GM21515 (cell line): ENCODE results near the gene S1PR5.

Source experiments
- ATAC-seq: cut with Tn5 transposase; IDR thresholded peaks from one replicate; pipeline ENCODE4 v1.9.1; 2021; ENCODE audit not compliant: unreplicated experiment

The S1PR5 gene

DNA sequence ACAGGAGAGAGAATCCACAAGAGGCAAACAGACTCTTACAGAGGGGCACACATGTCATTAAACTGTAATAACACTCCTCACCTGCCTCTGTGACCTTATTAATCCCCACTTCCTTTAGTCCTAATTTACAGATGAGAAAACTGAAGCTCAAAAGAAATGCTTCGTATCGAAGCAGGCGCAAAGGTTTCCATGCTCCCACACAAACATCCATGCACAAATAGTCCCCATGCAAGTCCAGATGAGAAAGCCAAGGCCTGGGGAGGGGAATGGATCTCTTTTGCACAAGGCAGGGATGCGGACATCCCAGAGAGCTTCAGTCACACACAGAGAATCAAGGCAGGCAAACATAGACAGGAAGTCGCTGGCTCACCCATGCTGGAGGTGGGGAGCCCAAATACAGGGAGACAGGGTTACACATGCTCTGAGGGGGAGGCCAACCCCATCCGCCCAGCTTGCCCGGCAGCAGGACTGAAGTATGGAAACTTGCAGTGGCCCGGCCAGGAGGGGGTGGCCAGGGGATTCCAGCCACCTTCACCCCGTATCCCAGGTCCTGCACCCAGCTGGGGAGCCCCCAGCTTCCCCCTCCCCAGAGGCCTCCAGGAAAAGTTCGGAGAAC lies 468 bp downstream of the S1PR5 start:
- no peak for ATAC-seq

DNA sequence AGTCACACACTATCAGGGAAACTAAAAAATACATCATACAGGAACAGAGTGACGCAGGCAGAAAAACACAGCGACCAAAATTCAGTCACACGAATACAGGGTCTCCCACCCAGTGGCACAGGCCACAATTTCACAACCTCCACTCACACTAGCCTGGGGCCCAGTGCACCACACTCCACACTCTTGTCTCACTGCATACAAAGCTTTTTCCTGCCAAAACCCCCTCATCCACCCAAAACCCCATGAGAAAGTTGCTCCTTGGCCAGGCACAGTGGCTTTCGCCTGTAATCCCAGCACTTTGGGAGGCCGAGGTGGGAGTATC lies 1.2 kb downstream of the S1PR5 start:
- ATAC-seq = no peak

DNA sequence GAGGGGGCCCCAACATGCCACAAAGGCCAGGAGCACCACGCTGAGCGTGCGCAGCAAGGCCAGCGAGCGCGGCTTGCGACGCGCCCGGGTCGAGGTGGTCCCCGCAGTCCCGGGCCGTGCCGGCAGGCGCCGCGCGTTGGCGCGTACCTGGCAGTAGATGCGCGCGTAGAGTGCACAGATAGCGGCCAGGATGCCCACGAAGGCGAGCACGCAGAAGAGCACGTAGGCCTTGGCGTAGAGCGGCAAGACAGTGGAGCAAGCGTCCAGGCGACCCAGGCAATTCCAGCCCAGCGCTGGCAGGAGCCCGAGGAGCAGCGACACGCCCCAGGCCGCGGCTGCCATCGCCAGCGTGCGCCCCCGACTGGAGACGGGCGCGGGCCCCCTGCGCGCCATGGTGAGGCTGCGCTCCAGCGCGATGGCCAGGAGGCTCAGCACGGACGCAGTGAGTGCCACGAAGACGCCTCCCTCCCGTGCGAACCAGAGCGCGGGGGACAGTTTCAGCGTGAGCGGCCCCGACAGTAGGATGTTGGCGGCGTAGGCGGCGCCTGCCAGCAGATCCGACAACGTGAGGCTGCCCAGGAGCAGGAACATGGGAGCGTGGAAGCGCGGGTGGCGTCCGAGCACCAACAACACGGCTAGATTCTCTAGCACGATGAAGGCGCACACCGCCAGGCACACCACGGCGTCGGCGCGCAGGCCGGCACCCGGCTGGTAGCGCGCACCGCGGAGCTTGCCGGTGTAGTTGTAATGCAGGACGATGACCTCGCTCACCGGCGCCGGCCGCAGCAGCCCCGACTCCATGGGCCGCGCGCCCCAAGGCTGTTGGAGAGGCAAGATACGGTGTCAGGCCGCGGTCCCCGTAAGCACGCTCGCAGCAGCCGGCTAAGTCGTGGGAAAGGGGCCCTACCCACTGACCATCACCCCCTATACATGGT lies 2.8 kb downstream of the S1PR5 start:
- no peak for ATAC-seq

DNA sequence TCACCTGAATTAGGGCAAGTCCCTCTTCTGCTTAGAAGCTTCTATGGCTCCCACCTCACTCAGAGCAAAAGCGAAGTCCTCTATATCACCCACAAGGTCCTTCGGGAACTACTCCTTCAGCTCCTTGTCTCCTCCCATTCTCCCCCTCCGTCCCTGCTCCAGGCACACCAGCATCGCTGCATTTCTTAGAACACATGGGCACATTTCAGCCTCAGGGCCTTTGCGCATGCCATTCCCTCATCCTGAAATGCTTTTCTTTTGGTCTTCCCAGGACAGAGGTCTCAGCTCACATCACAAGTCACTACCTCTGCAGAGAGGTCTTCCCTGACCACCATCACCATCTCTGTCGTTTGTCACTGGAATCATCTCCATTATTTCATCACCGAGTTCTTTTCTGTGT lies 4.0 kb downstream of the S1PR5 start:
- ATAC-seq = no peak

DNA sequence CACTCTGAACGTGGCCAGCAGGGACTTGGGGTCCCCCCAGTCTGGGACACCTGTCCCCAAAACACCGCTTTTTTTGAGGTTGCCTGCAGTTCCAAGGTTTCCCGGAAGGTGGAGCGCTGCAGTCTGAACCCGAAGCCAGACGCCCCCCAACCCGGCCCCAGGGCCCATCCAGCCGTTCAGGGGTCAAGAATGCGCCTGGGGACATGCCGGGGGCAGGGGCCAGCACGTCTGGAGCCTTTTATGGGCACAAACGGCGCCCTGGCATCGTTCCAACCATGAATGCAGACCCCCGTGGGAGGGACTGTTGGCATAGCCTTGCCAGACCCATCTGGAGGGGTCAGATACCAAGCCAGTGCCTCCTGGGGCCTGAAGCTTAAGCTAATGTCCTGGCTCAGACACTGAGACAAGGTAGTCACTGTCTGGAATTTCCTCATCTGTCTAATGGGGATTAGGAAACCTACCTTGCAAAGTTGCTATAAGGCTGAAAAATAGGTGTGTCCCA lies 6.9 kb downstream of the S1PR5 start:
- no peak for ATAC-seq

DNA sequence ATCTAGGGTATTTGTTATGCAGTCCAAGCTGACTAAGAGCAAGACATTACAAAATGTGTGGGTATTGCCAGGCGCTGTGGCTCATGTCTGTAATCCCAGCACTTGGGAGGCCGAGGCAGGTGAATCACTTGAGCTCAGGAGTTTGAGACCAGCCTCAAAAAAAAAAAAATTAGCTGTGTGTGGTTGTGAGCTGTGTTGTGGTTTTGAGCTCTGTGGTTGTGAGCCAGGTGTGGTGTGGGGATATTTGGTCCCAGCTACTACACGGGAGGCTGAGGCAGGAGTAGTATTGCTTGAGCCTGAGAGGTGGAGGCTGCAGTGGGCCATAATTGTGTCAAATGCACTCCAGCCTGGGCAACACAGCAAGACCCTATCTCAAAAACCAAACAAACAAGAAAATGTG lies 8.5 kb downstream of the S1PR5 start:
- no peak for ATAC-seq

DNA sequence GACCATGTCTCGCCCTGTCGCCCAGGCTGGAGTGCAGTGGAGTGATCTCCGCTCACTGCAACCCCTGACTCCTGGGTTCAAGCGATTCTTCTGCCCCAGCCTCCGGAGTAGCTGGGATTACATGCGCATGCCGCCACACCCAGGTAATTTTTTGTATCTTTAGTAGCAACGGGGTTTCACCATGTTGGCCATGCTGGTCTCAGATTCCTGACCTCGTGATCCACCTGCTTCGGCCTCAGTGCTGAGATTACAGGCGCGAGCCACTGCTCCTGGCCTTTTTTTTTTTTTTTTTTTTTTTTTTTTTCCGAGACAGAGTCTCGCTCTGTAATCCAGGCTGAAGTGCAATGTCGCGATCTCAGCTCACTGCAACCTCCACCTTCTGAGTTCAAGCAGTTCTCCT lies 9.2 kb downstream of the S1PR5 start:
- ATAC-seq = no peak

DNA sequence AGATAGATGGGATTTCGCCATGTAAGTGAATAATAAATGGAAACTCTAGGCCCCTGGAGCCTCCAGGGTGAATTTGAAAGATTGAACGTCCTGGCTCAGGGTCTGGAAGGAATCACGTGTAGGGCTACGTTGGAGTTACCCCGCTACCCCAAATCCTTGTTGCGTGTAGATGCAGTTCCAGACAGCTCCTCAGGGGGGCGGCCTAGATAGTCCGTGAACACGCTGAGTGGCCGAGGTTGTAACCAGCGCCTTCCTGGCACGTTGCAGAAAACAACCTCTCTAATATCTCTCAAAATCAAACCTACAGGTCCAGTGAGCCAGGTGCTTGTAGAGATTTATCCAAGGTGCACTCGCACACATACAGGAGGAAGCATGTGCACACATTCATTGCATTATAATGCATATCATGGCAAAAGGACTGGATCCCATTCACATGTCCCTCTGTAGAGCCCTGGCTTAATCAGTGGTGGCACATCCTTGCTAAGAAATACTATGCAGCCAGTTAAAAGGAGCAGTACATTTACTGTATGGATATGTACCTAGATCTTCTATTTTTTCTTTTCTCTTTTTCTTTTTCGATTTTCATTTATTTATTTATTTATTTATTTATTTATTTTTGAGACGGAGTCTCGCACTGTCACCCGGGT lies 11.5 kb downstream of the S1PR5 start:
- ATAC-seq = no peak

DNA sequence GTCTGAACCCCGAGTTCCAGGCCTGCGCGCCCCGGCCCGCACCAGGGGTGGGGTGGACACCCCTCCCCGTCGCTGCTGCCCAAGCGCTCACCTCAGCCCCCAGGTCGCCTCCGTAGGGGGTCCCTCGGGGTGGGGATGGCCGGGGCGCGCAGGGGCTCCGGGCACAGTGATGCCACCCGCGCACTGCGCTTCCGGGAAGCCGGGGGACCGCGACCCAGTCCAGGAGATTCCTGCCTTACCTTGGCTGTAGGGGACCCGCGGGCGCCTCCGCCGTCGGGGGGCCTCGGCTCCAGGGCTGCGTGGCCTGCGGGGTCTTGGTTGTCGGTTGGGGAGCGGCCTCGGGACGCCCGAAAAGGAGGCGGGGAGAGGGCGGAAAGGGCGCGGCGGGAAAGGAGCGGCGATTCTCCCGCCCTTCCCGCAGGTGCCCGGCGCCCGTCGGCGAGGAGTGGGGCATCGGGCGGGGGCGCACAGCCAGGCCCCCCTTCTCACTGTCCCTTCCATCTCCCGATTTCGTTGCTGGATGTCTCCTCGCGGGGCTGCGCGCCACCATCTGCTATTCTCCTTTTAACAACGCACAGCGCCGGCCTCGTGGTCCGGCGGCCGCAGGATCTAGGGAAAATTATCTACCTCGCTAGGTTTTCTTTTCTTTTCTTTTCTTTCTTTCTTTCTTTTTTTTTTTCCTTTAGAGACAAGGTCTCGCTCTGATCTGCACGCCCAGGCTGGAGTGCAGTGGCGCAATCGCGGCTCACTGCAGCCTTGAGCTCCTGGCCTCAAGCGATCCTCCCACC lies 14.1 kb downstream of the S1PR5 start, which contains the start of gene KEAP1:
TSS of gene KEAP1 (minus strand) at position 355 of the 788 bp plus-strand sequence. CDS start 3,323 bp downstream, outside the sequence.
- no peak for ATAC-seq

DNA sequence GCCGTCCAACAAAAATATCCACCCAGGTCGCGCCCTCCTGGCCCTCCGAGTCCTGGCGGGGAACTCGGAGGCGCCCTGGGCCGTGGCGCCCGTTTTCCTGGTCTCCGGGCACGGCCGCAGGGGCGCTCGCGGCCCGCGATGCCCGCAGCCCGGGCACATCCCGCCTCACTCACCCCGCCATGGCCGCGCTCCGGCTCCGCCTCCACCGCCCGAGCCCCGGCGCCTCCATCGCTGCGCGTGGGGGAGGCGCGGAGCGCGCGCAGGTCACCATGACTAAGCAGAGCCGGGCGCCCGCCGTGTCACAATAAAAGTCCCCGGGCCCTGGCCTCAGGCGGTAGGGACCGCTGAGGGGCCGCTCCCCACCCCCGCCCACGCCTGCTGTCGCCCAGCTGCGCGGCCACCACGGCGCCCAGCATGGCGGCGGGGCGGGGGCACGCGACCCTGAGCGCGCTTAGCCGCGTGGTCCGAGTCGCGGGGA lies 14.7 kb downstream of the S1PR5 start:
- ATAC-seq = peak; percentile 78

DNA sequence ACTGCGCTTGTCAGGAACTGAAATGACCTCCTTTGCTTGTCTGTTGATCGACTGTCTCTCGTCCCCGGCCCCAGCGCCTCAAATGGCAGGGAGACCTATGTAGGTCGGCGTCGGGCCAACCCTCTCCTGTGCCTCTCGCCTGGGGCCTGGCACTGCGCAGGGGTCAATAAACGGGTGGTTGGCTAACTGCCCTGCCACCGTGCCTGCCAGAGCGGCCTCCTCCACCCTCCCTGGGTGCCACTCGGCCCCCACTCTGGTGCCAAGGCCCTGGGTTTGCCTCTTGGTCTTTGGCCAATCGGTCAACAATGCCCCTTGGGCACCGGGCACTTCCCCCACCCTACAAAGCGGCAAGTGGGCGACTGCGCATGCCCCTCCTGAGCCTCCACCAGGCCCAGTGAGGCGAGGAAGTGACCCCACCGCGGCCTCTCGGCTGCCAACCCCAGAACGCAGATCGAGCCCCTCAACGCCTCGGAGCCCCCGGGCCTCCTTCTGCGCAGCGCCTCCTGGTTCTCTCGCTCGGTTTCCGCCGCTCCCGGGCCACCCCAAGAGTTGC lies 15.2 kb downstream of the S1PR5 start:
- ATAC-seq = peak; percentile 31

DNA sequence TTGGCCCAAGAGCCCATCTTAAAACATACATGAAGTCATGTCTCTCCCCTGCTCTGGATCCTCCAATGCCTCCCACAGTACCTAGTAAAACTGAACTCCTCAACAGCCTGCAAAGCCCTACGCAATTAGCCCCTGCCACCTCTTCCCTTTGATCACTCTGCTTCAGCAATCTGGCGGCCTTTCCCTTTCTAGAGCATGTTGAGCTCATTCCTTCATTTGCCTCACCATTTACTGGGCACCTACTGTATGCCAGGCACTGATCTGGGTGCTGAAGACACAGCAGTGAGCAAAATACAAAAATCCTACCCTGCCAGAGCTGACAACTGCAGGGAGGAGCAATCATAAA lies 17.0 kb downstream of the S1PR5 start:
- ATAC-seq = no peak

DNA sequence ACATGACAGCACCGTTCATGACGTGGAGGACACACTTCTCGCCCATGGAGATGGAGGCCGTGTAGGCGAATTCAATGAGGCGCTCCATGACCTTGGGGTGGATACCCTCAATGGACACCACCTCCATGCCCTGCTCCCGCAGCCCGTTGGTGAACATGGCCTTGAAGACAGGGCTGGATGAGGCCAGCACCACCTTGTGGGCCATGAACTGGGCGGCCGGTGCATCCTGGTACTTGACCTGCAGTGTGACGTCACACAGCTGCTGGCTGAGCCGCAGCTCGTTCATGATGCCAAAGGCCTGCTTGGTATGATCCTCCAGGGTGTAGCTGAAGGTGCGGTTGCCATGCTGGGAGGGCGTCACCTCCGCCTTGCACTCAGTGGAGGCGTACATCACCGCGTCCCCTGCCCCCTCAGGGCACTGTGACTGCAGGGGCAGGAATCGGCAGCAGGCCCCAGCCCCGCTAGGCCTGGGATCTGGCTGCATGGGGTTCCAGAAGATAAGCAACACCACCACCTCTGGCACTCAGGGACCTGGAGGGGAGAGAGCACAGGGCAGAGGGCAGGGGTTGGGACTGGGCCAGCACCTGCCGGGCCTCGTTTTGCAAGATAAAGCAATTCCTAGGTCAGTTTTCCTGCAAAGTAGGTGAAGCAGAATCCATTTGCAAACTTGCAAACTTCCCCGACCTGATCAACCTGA lies 17.5 kb downstream of the S1PR5 start:
- ATAC-seq = no peak

DNA sequence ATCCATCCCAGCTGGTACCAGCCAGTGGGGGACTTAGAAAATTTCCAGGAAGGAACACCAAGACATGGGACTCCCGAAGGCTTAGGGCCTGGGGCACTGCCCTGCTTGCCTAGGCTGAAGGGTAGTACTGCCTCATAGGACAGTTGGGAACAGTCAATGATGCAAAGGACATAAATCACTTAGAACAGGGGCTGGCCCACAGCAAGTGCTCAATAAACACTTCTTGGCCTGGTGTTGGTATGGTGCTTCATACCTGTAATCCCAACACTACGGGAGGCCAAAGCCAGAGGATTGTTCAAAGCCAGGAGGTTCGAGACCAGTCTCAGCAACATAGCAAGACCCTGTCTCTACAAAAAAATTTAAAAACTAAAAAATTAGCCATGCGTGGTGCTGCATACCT lies 19.9 kb downstream of the S1PR5 start:
- ATAC-seq = no peak

DNA sequence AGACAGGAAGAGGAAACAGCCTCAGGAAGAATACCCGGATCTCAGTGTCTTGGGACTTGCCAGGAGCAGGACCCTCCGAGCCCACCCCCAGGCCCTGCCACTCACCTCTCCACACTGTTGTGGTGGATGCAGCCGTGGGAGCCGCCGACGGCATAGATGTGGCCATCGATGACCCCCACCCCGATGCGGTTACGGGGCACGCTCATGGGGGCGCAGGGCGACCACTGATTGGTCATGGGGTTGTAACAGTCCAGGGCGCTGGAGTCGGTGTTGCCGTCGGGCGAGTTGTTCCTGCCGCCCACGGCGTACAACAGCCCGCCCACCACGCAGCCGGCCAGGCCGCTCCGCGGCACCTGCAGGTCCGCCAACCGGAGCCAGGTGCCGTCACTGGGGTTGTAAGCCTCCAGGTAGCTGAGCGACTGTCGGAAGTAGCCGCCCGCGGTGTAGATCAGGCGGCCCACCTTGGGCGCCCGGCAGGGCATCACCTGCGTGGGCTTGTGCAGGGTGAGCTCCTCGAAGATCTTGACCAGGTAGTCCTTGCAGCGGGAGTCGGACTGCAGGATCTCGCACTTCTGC lies 25.7 kb downstream of the S1PR5 start:
- ATAC-seq = no peak

DNA sequence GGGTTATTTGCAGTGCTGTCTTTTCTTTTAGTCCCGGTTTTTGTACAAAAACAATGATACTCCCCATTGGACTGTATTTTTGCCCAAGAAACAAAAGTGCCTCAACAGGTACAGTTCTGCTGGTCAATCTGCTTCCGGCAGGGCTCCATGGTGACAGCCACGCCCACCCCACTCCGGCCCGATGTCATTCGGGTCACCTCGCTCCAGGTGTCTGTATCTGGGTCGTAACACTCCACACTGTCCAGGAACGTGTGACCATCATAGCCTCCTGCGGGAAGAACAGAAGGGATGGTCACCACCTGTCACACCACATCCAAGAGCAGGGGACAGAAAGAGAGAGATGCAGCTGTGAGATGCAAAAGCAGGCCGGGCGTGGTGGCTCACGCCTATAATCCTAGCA lies 30.7 kb downstream of the S1PR5 start:
- no peak for ATAC-seq

DNA sequence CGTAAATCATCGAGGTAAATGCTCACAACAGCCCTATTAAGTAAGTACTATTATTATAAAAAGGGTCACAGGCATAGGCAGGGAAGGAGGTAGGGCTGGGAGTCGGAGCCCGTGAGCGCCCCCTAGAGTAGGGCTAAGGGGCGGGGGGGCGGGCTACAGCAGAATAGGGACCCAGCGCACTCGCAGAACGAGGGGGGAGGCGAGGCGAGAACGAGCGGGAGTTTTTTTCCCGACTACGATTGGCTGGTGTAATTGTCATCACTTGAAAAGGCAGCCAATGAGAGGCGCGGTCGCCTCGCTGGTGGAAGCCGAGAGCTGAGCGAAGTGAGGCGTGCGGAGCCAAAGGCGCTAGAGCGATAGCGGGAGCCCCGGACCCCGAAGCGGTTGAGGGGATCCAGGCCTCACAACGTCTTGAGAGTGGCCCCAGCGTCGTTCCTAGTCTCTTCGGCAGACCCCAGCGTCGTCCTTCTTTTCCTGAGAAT lies 38.3 kb downstream of the S1PR5 start:
- ATAC-seq = no peak

DNA sequence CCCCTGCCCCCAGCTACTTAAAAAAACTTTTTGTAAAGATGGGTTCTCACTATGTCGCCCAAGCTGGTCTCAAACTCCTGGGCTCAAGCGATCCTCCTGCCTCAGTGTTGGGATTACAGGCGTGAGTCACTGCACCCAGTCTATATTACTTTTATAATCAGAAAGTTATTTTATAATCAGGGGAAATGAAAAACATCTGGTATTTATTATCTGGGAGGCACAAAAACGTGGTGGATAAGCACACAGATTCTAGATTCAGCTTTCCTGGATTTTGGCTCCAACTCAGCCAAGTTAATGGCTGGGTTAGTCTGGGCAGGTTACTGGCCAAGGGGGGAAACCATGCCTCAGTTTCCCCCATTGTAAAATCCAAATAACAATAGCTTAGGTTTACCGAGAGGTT lies 38.8 kb downstream of the S1PR5 start:
- ATAC-seq = no peak

DNA sequence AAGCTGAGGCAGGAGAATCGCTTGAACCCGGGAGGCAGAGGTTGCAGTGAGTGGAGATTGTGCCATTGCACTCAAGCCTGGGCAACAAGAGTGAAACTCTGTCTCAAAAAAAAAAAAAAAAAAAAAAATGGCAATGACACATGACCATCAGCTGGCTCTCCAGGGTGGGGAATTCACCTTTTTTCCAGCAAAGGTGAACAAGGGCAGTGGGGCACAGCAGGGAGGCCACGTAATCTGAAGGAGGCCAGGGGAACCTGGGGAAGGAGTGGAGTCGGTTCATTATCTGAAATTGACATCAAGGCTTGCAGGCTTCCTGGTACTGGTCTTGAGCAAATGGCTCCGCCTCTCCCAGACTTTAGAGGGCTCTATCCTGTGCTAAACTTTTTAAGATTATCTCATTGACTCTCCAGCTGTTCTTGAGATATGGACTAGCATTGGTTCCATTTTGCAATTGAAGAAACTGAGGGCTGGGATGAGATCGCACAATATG lies 42.2 kb downstream of the S1PR5 start:
- ATAC-seq = no peak
